Brain microvascular endothelial cell (primary cell): Measurements from ENCODE around the gene ADGRB3.

Experiments used
- DNase-seq: peaks from one replicate; pipeline ENCODE4 v3.0.0-alpha.2; 2020
- H3K27ac ChIP-seq: fragments of 250-450 bp; sonication (Bioruptor Pico); 2 replicates; pipeline ENCODE4 v1.5.1; 2020; ENCODE audit warnings: mild to moderate bottlenecking, moderate library complexity
- H3K27me3 ChIP-seq: fragments of 250-450 bp; sonication (Bioruptor Pico); replicated peaks from 2 replicates; pipeline ENCODE4 v1.5.1; 2020; ENCODE audit warnings: mild to moderate bottlenecking
- H3K36me3 ChIP-seq: fragments of 250-450 bp; sonication (Bioruptor Pico); replicated peaks from 2 replicates; pipeline ENCODE4 v1.5.1; 2020; ENCODE audit warnings: mild to moderate bottlenecking
- H3K4me3 ChIP-seq: 2 replicates; pipeline ENCODE4 v1.5.1; 2011; ENCODE audit warnings: low read depth, mild to moderate bottlenecking, control low read depth, low read length, moderate library complexity
- CTCF ChIP-seq: IDR thresholded peaks from 2 replicates; pipeline ENCODE4 v1.5.1; 2011; ENCODE audit warnings: low read depth, mild to moderate bottlenecking, moderate library complexity, low read length, control low read depth, inconsistent platforms; ENCODE audit errors: missing control alignments
- in situ Hi-C: cut with HindIII; loops from 2 replicates; pipeline ENCODE4 v1.10.0; 2017; ENCODE audit warnings: low sequenced_read_pairs, low pct_ligation_motif_present

Gene ADGRB3

DNA sequence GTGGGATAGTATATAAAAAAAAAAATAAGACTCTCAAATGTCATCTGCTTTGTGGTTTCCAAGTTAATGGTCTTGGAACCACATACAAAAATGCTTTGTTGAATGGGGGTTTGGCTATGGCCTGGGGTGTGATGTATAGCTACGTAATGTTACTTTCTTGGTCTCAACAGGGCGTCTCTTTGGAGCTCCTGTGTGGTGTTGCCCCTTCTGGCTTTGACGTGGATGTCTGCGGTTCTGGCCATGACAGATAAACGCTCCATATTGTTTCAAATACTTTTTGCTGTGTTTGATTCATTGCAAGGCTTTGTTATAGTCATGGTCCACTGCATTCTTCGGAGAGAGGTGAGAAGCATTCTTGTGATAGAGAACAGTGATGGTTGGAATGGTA lies 704.1 kb downstream of the ADGRB3 start:
- H3K36me3 ChIP-seq = no peaks in the 10 kb centered on the region
- no peaks in the 10 kb centered on the region for H3K27me3 ChIP-seq
- in situ Hi-C loops = no loop called here
- H3K4me3 ChIP-seq = no peak overlapping the region
- no peak overlapping the region for H3K27ac ChIP-seq
- DNase-seq = no peak
- TF ChIP-seq CTCF = no peak

DNA sequence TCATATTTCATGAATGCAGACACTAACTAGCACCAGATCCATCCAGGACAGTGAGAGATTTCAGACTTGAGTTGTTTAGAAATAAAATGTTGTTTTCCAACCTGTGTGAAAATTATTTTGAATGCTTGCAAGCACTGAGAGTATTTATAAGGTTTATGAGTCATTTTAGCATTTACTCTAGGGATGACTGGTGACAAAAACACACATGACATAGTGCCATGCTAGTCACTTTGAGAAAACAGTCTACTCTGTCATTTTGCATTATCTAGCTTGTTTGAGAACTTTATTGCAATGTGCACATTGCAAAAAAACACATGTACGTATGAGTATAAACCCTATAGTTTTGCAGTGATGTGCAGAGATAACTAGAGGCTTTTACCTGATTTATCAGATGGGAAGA lies 705.1 kb downstream of the ADGRB3 start:
- no peaks in the 10 kb centered on the region for H3K36me3 ChIP-seq
- no peak overlapping the region for H3K27ac ChIP-seq
- H3K27me3 ChIP-seq = no peaks in the 10 kb centered on the region
- H3K4me3 ChIP-seq = no peak overlapping the region
- no peak for DNase-seq
- TF ChIP-seq CTCF = no peak
- in situ Hi-C loops = no loop called here

- in situ Hi-C loops = no loop called here
- no peaks in the 10 kb centered on the region for H3K36me3 ChIP-seq
- no peak overlapping the region for H3K4me3 ChIP-seq
- H3K27ac ChIP-seq = no peak overlapping the region
- TF ChIP-seq CTCF = no peak
- H3K27me3 ChIP-seq = no peaks in the 10 kb centered on the region
- DNase-seq = no peak
Measured at GRCh38 chr6:69343851-69344250, 708.8 kb downstream of the ADGRB3 start.

- in situ Hi-C loops = no loop called here
- Histone ChIP-seq H3K4me3 (no peak overlapping the region), H3K27ac (no peak overlapping the region), H3K27me3 (no peaks in the 10 kb centered on the region), H3K36me3 (no peaks in the 10 kb centered on the region)
- TF ChIP-seq CTCF = no peak
- no peak for DNase-seq
Measured at GRCh38 chr6:69349771-69350170, 714.7 kb downstream of the ADGRB3 start.

DNA sequence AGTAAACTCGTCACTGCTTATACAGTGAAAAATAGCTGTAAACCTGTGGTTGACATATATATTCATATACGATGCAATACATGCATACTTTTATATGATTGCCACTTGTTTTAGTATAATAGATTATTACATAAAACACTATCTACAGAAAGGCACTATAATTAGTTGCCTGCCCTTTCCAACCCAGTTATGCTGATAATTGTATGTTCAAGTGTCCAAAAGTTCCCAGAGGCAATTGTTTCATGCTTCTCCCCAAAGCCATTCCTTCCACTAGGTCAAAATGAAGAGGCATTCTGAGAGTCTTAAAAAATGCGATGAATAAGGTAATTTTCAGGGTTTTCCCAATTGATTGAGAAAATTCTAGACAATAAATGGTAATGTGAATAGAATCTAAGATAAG lies 727.1 kb downstream of the ADGRB3 start:
- Histone ChIP-seq H3K36me3 (no peaks in the 10 kb centered on the region), H3K27ac (no peak overlapping the region), H3K4me3 (no peak overlapping the region), H3K27me3 (no peaks in the 10 kb centered on the region)
- TF ChIP-seq CTCF = no peak
- no peak for DNase-seq
- in situ Hi-C loops = no loop called here

- no peaks in the 10 kb centered on the region for H3K27me3 ChIP-seq
- no peak overlapping the region for H3K27ac ChIP-seq
- TF ChIP-seq CTCF = no peak
- in situ Hi-C loops = no loop called here
- no peak overlapping the region for H3K4me3 ChIP-seq
- no peak for DNase-seq
- H3K36me3 ChIP-seq = no peaks in the 10 kb centered on the region
Measured at GRCh38 chr6:69366831-69367230, 731.7 kb downstream of the ADGRB3 start.
